GM23338 (cell line): ENCODE results near the gene CYP19A1. TPM values are rescaled to one million over a fixed set of nuclear protein-coding genes. Genes with fewer than 3 reads are reported as not detected.
"Not testable (repeated sequence)": the region's sequence is repeated elsewhere in the genome, so short reads cannot be mapped to it uniquely, and the experiment has no call there.

Experiments
- ATAC-seq: fragments of 200-7000 bp; cut with Tn5 transposase; 3 replicates; pipeline ENCODE4 v1.9.1; 2020
- DNase-seq: peaks from one replicate; pipeline ENCODE4 v3.0.0-alpha.2; 2015; ENCODE audit warnings: low spot score
- H2AFZ ChIP-seq: fragments of 200-600 bp; sonication (generic); 2 replicates; pipeline ENCODE4 v1.8.0; 2016; ENCODE audit warnings: antibody characterized with exemption, mild to moderate bottlenecking, moderate library complexity
- H3F3A ChIP-seq: fragments of 200-600 bp; sonication (generic); replicated peaks from 2 replicates; pipeline ENCODE4 v1.8.0; 2017; ENCODE audit warnings: antibody characterized with exemption, mixed run types, low read depth
- H3K27ac ChIP-seq: fragments of 200-600 bp; sonication (generic); 2 replicates; pipeline ENCODE4 v1.6.1; 2016; ENCODE audit warnings: low read depth
- H3K27me3 ChIP-seq: fragments of 200-600 bp; sonication (generic); 2 replicates; pipeline ENCODE4 v1.8.0; 2016; ENCODE audit warnings: mild to moderate bottlenecking, mixed run types, moderate library complexity; ENCODE audit not compliant: insufficient read depth
- H3K36me3 ChIP-seq: fragments of 200-600 bp; sonication (generic); 2 replicates; pipeline ENCODE4 v1.8.0; 2016; ENCODE audit warnings: mild to moderate bottlenecking; ENCODE audit not compliant: insufficient read depth
- H3K4me1 ChIP-seq: fragments of 200-600 bp; sonication (generic); 2 replicates; pipeline ENCODE4 v1.8.0; 2016; ENCODE audit warnings: mild to moderate bottlenecking, moderate library complexity; ENCODE audit not compliant: insufficient read depth
- H3K4me2 ChIP-seq: fragments of 200-600 bp; sonication (generic); 2 replicates; pipeline ENCODE4 v1.7.1; 2017; ENCODE audit warnings: mixed run types
- H3K4me3 ChIP-seq: fragments of 200-600 bp; sonication (generic); 2 replicates; pipeline ENCODE4 v1.6.1; 2016; ENCODE audit warnings: mixed run types
- H3K79me2 ChIP-seq: fragments of 200-600 bp; sonication (generic); replicated peaks from 2 replicates; pipeline ENCODE4 v1.8.0; 2017; ENCODE audit warnings: mild to moderate bottlenecking; ENCODE audit not compliant: insufficient read depth
- H3K9me2 ChIP-seq: fragments of 200-600 bp; sonication (generic); 2 replicates; pipeline ENCODE4 v1.8.0; 2017; ENCODE audit not compliant: insufficient read depth
- H4K20me1 ChIP-seq: fragments of 200-600 bp; sonication (generic); replicated peaks from 2 replicates; pipeline ENCODE4 v1.8.0; 2017; ENCODE audit warnings: mild to moderate bottlenecking; ENCODE audit not compliant: insufficient read depth
- H3K27ac Mint-ChIP-seq: 2 replicates; pipeline ENCODE4 v1.8.0; 2020; ENCODE audit warnings: inconsistent platforms, mild to moderate bottlenecking, moderate library complexity, mixed read lengths
- H3K27me3 Mint-ChIP-seq: 3 replicates; pipeline ENCODE4 v1.8.0; 2022; ENCODE audit warnings: low read depth, mild to moderate bottlenecking, moderate library complexity, mixed read lengths, inconsistent platforms; ENCODE audit not compliant: insufficient read depth, poor library complexity
- H3K36me3 Mint-ChIP-seq: 3 replicates; pipeline ENCODE4 v1.8.0; 2021; ENCODE audit warnings: low read depth, mild to moderate bottlenecking, inconsistent platforms, moderate library complexity, mixed read lengths
- H3K4me1 Mint-ChIP-seq: 3 replicates; pipeline ENCODE4 v1.8.0; 2020; ENCODE audit warnings: mild to moderate bottlenecking, inconsistent platforms, mixed read lengths
- H3K4me3 Mint-ChIP-seq: 3 replicates; pipeline ENCODE4 v1.8.0; 2021; ENCODE audit warnings: moderate library complexity, mild to moderate bottlenecking, inconsistent platforms, mixed read lengths
- H3K9me3 Mint-ChIP-seq: 3 replicates; pipeline ENCODE4 v1.8.0; 2020; ENCODE audit warnings: moderate library complexity, mild to moderate bottlenecking, inconsistent platforms, mixed read lengths
- CREB1 ChIP-seq: fragments of 250-450 bp; sonication (Bioruptor Pico); IDR thresholded peaks from 2 replicates; pipeline ENCODE4 v1.5.0; 2020; ENCODE audit warnings: low read depth, mild to moderate bottlenecking, moderate library complexity
- polyA plus RNA-seq: library from polyadenylated mRNA; unstranded; fragments of >200 nt; fragmentation: Nextera tagmentation; extraction: Ambion mirVana; gene quantifications from 2 replicates; pipeline ENCODE4 v1.2.1, GENCODE V29; 2016
- total RNA-seq: library from RNA; depleted of rRNA; stranded (reverse); fragments of >200 nt; shearing (Covaris generic); gene quantifications from 2 replicates; pipeline ENCODE4 v1.2.3, GENCODE V29; 2014
- TF ChIP-seq, protein P1 (sequence below): fragments of 250-450 bp; sonication (Bioruptor Pico); IDR thresholded peaks from 2 replicates; pipeline ENCODE4 v1.5.0; 2020; ENCODE audit warnings: mild to moderate bottlenecking, moderate library complexity
- TF ChIP-seq, protein P2 (sequence below), 2 experiments: fragments of 200-600 bp in 1 of 2; sonication (generic) in 1 of 2; conservative IDR thresholded peaks; 2 replicates each; pipeline versions ENCODE4 v1.5.1 to v1.6.1; 2016 to 2017; ENCODE audit warnings: antibody characterized with exemption in 2 of 2, low read depth in 2 of 2, mild to moderate bottlenecking in 2 of 2, moderate library complexity in 1 of 2

CYP19A1 gene
- total and polyA plus RNA-seq, 2 experiments from 2014 or later, result 0.42 TPM; not detected in 1

GRCh38 chr15:51284871-51285270, 53.5 kb downstream of the CYP19A1 start:
- ATAC-seq (no peak), DNase-seq (no peak)
- no peak overlapping the region for H3K4me3 ChIP-seq
- Mint-ChIP-seq H3K9me3 (no peaks in the 10 kb centered on the region), H3K27me3 (peaks cover 4% of the 10 kb centered on the region), H3K4me3 (no peak overlapping the region), H3K4me1 (no peaks in the 10 kb centered on the region), H3K36me3 (no peaks in the 10 kb centered on the region), H3K27ac (no peak overlapping the region)
- H3K36me3 ChIP-seq, result no peaks in the 10 kb centered on the region
- no peak overlapping the region for H2AFZ ChIP-seq
- H3F3A ChIP-seq, result no peaks in the 10 kb centered on the region
- no peaks in the 10 kb centered on the region for H3K27me3 ChIP-seq
- H3K27ac ChIP-seq, result no peak overlapping the region
- no peak overlapping the region for H3K4me2 ChIP-seq
- no peaks in the 10 kb centered on the region for H3K4me1 ChIP-seq
- no peaks in the 10 kb centered on the region for H3K79me2 ChIP-seq
- no peaks in the 10 kb centered on the region; the same call in 1 of the 2 replicates for H4K20me1 ChIP-seq
- TF ChIP-seq CREB1, result no peak
- no peaks in the 10 kb centered on the region; the same call in 1 of the 2 replicates for H3K9me2 ChIP-seq

DNA sequence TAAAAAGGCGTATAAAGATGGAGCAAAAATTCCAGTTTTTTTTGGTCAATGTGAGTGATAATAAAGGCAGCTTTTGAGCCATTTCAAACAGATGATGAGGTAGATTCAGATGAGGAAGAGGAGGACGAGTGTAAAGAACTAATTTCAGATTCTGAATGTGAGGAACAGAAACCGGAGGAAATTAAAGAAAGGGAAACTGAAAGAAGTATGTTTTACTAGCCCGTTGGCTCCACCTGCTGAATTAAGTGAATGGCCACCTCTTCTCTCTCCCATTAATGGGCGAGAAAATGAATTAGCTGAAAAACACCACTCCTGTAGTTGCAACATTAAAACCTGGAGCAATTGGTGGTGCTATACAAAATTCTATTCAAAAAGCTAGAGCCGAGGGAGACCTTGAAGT, 55.4 kb downstream of the CYP19A1 start:
- Histone ChIP-seq H3F3A (no peaks in the 10 kb centered on the region), H3K27me3 (no peaks in the 10 kb centered on the region), H4K20me1 (no peaks in the 10 kb centered on the region; the same call in 1 of the 2 replicates), H3K9me2 (no peaks in the 10 kb centered on the region; the same call in 1 of the 2 replicates), H3K27ac (no peak overlapping the region), H2AFZ (no peak overlapping the region), H3K4me1 (no peaks in the 10 kb centered on the region), H3K4me2 (no peak overlapping the region), H3K36me3 (no peaks in the 10 kb centered on the region), H3K79me2 (no peaks in the 10 kb centered on the region), H3K4me3 (no peak overlapping the region)
- TF ChIP-seq, protein P1, sequence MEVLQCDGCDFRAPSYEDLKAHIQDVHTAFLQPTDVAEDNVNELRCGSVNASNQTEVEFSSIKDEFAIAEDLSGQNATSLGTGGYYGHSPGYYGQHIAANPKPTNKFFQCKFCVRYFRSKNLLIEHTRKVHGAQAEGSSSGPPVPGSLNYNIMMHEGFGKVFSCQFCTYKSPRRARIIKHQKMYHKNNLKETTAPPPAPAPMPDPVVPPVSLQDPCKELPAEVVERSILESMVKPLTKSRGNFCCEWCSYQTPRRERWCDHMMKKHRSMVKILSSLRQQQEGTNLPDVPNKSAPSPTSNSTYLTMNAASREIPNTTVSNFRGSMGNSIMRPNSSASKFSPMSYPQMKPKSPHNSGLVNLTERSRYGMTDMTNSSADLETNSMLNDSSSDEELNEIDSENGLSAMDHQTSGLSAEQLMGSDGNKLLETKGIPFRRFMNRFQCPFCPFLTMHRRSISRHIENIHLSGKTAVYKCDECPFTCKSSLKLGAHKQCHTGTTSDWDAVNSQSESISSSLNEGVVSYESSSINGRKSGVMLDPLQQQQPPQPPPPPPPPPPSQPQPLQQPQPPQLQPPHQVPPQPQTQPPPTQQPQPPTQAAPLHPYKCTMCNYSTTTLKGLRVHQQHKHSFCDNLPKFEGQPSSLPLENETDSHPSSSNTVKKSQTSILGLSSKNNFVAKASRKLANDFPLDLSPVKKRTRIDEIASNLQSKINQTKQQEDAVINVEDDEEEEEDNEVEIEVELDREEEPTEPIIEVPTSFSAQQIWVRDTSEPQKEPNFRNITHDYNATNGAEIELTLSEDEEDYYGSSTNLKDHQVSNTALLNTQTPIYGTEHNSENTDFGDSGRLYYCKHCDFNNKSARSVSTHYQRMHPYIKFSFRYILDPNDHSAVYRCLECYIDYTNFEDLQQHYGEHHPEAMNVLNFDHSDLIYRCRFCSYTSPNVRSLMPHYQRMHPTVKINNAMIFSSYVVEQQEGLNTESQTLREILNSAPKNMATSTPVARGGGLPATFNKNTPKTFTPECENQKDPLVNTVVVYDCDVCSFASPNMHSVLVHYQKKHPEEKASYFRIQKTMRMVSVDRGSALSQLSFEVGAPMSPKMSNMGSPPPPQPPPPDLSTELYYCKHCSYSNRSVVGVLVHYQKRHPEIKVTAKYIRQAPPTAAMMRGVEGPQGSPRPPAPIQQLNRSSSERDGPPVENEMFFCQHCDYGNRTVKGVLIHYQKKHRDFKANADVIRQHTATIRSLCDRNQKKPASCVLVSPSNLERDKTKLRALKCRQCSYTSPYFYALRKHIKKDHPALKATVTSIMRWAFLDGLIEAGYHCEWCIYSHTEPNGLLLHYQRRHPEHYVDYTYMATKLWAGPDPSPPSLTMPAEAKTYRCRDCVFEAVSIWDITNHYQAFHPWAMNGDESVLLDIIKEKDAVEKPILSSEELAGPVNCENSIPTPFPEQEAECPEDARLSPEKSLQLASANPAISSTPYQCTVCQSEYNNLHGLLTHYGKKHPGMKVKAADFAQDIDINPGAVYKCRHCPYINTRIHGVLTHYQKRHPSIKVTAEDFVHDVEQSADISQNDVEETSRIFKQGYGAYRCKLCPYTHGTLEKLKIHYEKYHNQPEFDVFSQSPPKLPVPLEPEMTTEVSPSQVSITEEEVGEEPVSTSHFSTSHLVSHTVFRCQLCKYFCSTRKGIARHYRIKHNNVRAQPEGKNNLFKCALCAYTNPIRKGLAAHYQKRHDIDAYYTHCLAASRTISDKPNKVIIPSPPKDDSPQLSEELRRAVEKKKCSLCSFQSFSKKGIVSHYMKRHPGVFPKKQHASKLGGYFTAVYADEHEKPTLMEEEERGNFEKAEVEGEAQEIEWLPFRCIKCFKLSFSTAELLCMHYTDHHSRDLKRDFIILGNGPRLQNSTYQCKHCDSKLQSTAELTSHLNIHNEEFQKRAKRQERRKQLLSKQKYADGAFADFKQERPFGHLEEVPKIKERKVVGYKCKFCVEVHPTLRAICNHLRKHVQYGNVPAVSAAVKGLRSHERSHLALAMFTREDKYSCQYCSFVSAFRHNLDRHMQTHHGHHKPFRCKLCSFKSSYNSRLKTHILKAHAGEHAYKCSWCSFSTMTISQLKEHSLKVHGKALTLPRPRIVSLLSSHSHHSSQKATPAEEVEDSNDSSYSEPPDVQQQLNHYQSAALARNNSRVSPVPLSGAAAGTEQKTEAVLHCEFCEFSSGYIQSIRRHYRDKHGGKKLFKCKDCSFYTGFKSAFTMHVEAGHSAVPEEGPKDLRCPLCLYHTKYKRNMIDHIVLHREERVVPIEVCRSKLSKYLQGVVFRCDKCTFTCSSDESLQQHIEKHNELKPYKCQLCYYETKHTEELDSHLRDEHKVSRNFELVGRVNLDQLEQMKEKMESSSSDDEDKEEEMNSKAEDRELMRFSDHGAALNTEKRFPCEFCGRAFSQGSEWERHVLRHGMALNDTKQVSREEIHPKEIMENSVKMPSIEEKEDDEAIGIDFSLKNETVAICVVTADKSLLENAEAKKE (CRISPR knock-in tag), result no peak
- TF ChIP-seq, protein P2, sequence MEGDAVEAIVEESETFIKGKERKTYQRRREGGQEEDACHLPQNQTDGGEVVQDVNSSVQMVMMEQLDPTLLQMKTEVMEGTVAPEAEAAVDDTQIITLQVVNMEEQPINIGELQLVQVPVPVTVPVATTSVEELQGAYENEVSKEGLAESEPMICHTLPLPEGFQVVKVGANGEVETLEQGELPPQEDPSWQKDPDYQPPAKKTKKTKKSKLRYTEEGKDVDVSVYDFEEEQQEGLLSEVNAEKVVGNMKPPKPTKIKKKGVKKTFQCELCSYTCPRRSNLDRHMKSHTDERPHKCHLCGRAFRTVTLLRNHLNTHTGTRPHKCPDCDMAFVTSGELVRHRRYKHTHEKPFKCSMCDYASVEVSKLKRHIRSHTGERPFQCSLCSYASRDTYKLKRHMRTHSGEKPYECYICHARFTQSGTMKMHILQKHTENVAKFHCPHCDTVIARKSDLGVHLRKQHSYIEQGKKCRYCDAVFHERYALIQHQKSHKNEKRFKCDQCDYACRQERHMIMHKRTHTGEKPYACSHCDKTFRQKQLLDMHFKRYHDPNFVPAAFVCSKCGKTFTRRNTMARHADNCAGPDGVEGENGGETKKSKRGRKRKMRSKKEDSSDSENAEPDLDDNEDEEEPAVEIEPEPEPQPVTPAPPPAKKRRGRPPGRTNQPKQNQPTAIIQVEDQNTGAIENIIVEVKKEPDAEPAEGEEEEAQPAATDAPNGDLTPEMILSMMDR (conservative IDR thresholded peaks at IDR 0.05; ENCODE audit: low read depth in 2 of 2), result peak in 1 of 2 experiments; percentile 32; a peak in 2 of 4 replicates
- Mint-ChIP-seq H3K4me3 (no peak overlapping the region), H3K27ac (no peak overlapping the region), H3K9me3 (no peaks in the 10 kb centered on the region), H3K36me3 (no peaks in the 10 kb centered on the region), H3K4me1 (no peaks in the 10 kb centered on the region), H3K27me3 (peaks cover 4% of the 10 kb centered on the region)
- ATAC-seq, result no peak
- DNase-seq, result no peak

- not testable (repeated sequence) for H3K4me1 Mint-ChIP-seq, H3F3A ChIP-seq, H3K36me3 Mint-ChIP-seq, H3K4me1 ChIP-seq, DNase-seq, H3K9me3 Mint-ChIP-seq, H3K36me3 ChIP-seq, H2AFZ ChIP-seq, H3K9me2 ChIP-seq, H3K4me3 Mint-ChIP-seq, H3K4me3 ChIP-seq, H3K4me2 ChIP-seq, H3K27ac ChIP-seq, H4K20me1 ChIP-seq, H3K27ac Mint-ChIP-seq, H3K27me3 ChIP-seq, H3K27me3 Mint-ChIP-seq, H3K79me2 ChIP-seq, ATAC-seq
These were observed 56.2 kb downstream of the CYP19A1 start for GRCh38 chr15:51282241-51282640.
